H9 (cell line): ENCODE data around the gene SLC27A6. TPM values are rescaled to one million over a fixed set of nuclear protein-coding genes. Genes with fewer than 3 reads are reported as not detected.

Experiments used
- DNase-seq: peaks from one replicate; pipeline ENCODE4 v3.0.0-alpha.2; 2017
- H2AFZ ChIP-seq: one replicate; pipeline ENCODE4 v1.6.1; 2013; ENCODE audit warnings: mild to moderate bottlenecking, low read length, control low read depth, moderate library complexity
- H2AK5ac ChIP-seq: 2 replicates; pipeline ENCODE4 v1.6.1; 2013; ENCODE audit warnings: low read length, control low read depth, mixed read lengths; ENCODE audit not compliant: insufficient read length
- H2BK120ac ChIP-seq: one replicate; pipeline ENCODE4 v1.6.1; 2013; ENCODE audit warnings: low read depth, mild to moderate bottlenecking, low read length, control low read depth, inconsistent platforms; ENCODE audit not compliant: poor library complexity, severe bottlenecking
- H2BK12ac ChIP-seq: 2 replicates; pipeline ENCODE4 v1.6.1; 2013; ENCODE audit warnings: low read length, control low read depth, mixed read lengths, low read depth; ENCODE audit not compliant: insufficient read length
- H2BK15ac ChIP-seq: 2 replicates; pipeline ENCODE4 v1.6.1; 2013; ENCODE audit warnings: low read depth, low read length, control low read depth
- H2BK20ac ChIP-seq: one replicate; pipeline ENCODE4 v1.6.1; 2013; ENCODE audit warnings: low read depth, mild to moderate bottlenecking, low read length, control low read depth, inconsistent platforms; ENCODE audit not compliant: poor library complexity, severe bottlenecking
- H2BK5ac ChIP-seq: 2 replicates; pipeline ENCODE4 v1.6.1; 2013; ENCODE audit warnings: low read length, control low read depth, mixed read lengths; ENCODE audit not compliant: insufficient read length
- H3K14ac ChIP-seq: 2 replicates; pipeline ENCODE4 v1.6.1; 2013; ENCODE audit warnings: low read length, control low read depth; ENCODE audit not compliant: insufficient read depth
- H3K18ac ChIP-seq: 2 replicates; pipeline ENCODE4 v1.6.1; 2013; ENCODE audit warnings: low read depth, mild to moderate bottlenecking, mixed read lengths, low read length, control low read depth; ENCODE audit not compliant: insufficient read length
- H3K23ac ChIP-seq: 2 replicates; pipeline ENCODE4 v1.6.1; 2013; ENCODE audit warnings: low read length, control low read depth, mixed read lengths, low read depth; ENCODE audit not compliant: insufficient read length
- H3K23me2 ChIP-seq: 2 replicates; pipeline ENCODE4 v1.6.1; 2013; ENCODE audit warnings: low read depth, mild to moderate bottlenecking, mixed read lengths, low read length, control low read depth; ENCODE audit not compliant: insufficient read length, poor library complexity, severe bottlenecking
- H3K27ac ChIP-seq: 2 replicates; pipeline ENCODE4 v1.5.1; 2013; ENCODE audit warnings: low read length, control low read depth, mixed read lengths, low read depth; ENCODE audit not compliant: insufficient read length
- H3K27me3 ChIP-seq: 2 replicates; pipeline ENCODE4 v1.6.1; 2013; ENCODE audit warnings: low read length, control low read depth, inconsistent platforms; ENCODE audit not compliant: insufficient read depth
- H3K4ac ChIP-seq: 2 replicates; pipeline ENCODE4 v1.6.1; 2013; ENCODE audit warnings: low read depth, mild to moderate bottlenecking, control low read depth, inconsistent platforms, low read length, moderate library complexity
- H3K4me1 ChIP-seq: 2 replicates; pipeline ENCODE4 v1.6.1; 2013; ENCODE audit warnings: low read length, control low read depth, inconsistent platforms; ENCODE audit not compliant: insufficient read depth
- H3K4me2 ChIP-seq: 2 replicates; pipeline ENCODE4 v1.6.1; 2013; ENCODE audit warnings: low read length, control low read depth, mixed read lengths; ENCODE audit not compliant: insufficient read length, insufficient read depth
- H3K56ac ChIP-seq: 2 replicates; pipeline ENCODE4 v1.6.1; 2013; ENCODE audit warnings: low read depth, mild to moderate bottlenecking, mixed read lengths, low read length, control low read depth; ENCODE audit not compliant: insufficient read length
- H3K79me1 ChIP-seq: 2 replicates; pipeline ENCODE4 v1.6.1; 2013; ENCODE audit warnings: low read depth, mild to moderate bottlenecking, moderate library complexity, low read length, control low read depth, inconsistent platforms; ENCODE audit not compliant: insufficient read depth, poor library complexity, severe bottlenecking
- H3K79me2 ChIP-seq: 2 replicates; pipeline ENCODE4 v1.6.1; 2013; ENCODE audit warnings: low read length, control low read depth, inconsistent platforms; ENCODE audit not compliant: insufficient read depth
- H3K9ac ChIP-seq: 2 replicates; pipeline ENCODE4 v1.6.1; 2013; ENCODE audit warnings: low read length, control low read depth, mixed read lengths; ENCODE audit not compliant: insufficient read length; ENCODE audit errors: extremely low read depth
- H3K9me3 ChIP-seq: one replicate; pipeline ENCODE4 v1.6.1; 2013; ENCODE audit warnings: low read depth, low read length, inconsistent platforms; ENCODE audit not compliant: control insufficient read depth
- H3T11ph ChIP-seq: one replicate; pipeline ENCODE4 v1.6.1; 2013; ENCODE audit warnings: mild to moderate bottlenecking, low read length, control low read depth, inconsistent platforms
- H4K20me1 ChIP-seq: one replicate; pipeline ENCODE4 v1.6.1; 2013; ENCODE audit not compliant: control insufficient read depth, insufficient read length, insufficient read depth
- H4K5ac ChIP-seq: 2 replicates; pipeline ENCODE4 v1.6.1; 2013; ENCODE audit warnings: low read depth, mild to moderate bottlenecking, mixed read lengths, low read length, control low read depth; ENCODE audit not compliant: insufficient read length
- H4K8ac ChIP-seq: replicated peaks from 2 replicates; pipeline ENCODE4 v1.6.1; 2013; ENCODE audit warnings: low read length, control low read depth, mixed read lengths, low read depth; ENCODE audit not compliant: insufficient read length
- H4K91ac ChIP-seq: 2 replicates; pipeline ENCODE4 v1.6.1; 2013; ENCODE audit warnings: low read depth, mild to moderate bottlenecking, moderate library complexity, mixed read lengths, low read length, control low read depth; ENCODE audit not compliant: insufficient read length
- H3K27ac Mint-ChIP-seq, 3 experiments: 2 replicates in 2 of 3; 3 replicates in 1 of 3; pipeline ENCODE4 v1.8.0; 2020 to 2021; ENCODE audit warnings: mixed read lengths in 3 of 3, mild to moderate bottlenecking in 1 of 3, moderate library complexity in 1 of 3
- H3K27me3 Mint-ChIP-seq: 2 replicates; pipeline ENCODE4 v1.8.0; 2021; ENCODE audit warnings: low read depth, mild to moderate bottlenecking, moderate library complexity, mixed read lengths
- H3K36me3 Mint-ChIP-seq, 3 experiments: 2 replicates in 2 of 3; 3 replicates in 1 of 3; pipeline ENCODE4 v1.8.0; 2020 to 2021; ENCODE audit warnings: low read depth in 3 of 3, mixed read lengths in 3 of 3; ENCODE audit not compliant: insufficient read depth in 1 of 3
- H3K4me1 Mint-ChIP-seq, 2 experiments: 2 replicates each; pipeline ENCODE4 v1.8.0; 2020; ENCODE audit warnings: mixed read lengths in 2 of 2
- H3K4me3 Mint-ChIP-seq, 2 experiments: 2 replicates in 1 of 2; 3 replicates in 1 of 2; pipeline ENCODE4 v1.8.0; 2020 to 2021; ENCODE audit warnings: mild to moderate bottlenecking in 2 of 2, mixed read lengths in 2 of 2, moderate library complexity in 1 of 2
- H3K9me3 Mint-ChIP-seq, 2 experiments: 2 replicates in 1 of 2; 3 replicates in 1 of 2; pipeline ENCODE4 v1.8.0; 2020; ENCODE audit warnings: mild to moderate bottlenecking in 2 of 2, mixed read lengths in 2 of 2, moderate library complexity in 1 of 2
- CTCF ChIP-seq: fragments of 200-600 bp; sonication (generic); conservative IDR thresholded peaks from 3 replicates; pipeline ENCODE4 v1.8.0; 2021; ENCODE audit warnings: antibody characterized with exemption, mild to moderate bottlenecking
- WGBS: extraction: QIAGEN DNeasy Blood & Tissue Kit; methylation state at CpG from one replicate; pipeline ENCODE4 v1.1.7; 2013; ENCODE audit warnings: missing lambda C conversion rate, low lambda C conversion rate, mixed read lengths; ENCODE audit not compliant: insufficient read length; ENCODE audit errors: extremely low coverage; 5-methylcytosine and 5-hydroxymethylcytosine counted together
- total RNA-seq: library from RNA; stranded (reverse); gene quantifications from 2 replicates; pipeline ENCODE4 v1.2.1, GENCODE V29; 2021

The SLC27A6 gene
- total RNA-seq, 1 experiment from 2014 or later = 3.0 TPM

GRCh38 chr5:128979761-128980160, 14.5 kb downstream of the SLC27A6 start:
- no peak for DNase-seq
- H3K4me1 Mint-ChIP-seq = peaks cover 8 to 11% of the 10 kb centered on the region in 2 experiments
- Histone ChIP-seq H4K20me1 (no peaks in the 10 kb centered on the region), H3K23me2 (no peaks in the 10 kb centered on the region), H3K27me3 (no peaks in the 10 kb centered on the region), H3T11ph (no peak overlapping the region), H2BK12ac (no peak overlapping the region), H3K56ac (no peak overlapping the region), H3K18ac (no peak overlapping the region), H3K27ac (no peak overlapping the region), H2AK5ac (no peak overlapping the region), H3K79me1 (no peaks in the 10 kb centered on the region), H3K79me2 (no peaks in the 10 kb centered on the region), H3K4me1 (peaks cover 3% of the 10 kb centered on the region; the same call in 1 of the 2 replicates), H3K9ac (no peak overlapping the region), H2BK120ac (no peak overlapping the region), H4K91ac (no peak overlapping the region), H3K4ac (no peak overlapping the region), H3K23ac (no peak overlapping the region), H3K9me3 (no peaks in the 10 kb centered on the region), H3K14ac (no peak overlapping the region), H2AFZ (no peak overlapping the region), H4K5ac (no peak overlapping the region), H2BK20ac (no peak overlapping the region), H2BK15ac (no peak overlapping the region), H3K4me2 (no peak overlapping the region), H2BK5ac (no peak overlapping the region), H4K8ac (no peak overlapping the region)
- no peaks in the 10 kb centered on the region for H3K36me3 Mint-ChIP-seq
- no peaks in the 10 kb centered on the region; the same call in 1 of the 2 replicates for H3K27me3 Mint-ChIP-seq
- H3K27ac Mint-ChIP-seq = no peak overlapping the region
- no peak overlapping the region for H3K4me3 Mint-ChIP-seq
- H3K9me3 Mint-ChIP-seq = no peaks in the 10 kb centered on the region
- no CpG with 5 or more reads among the region's 1 CpG for whole genome bisulfite sequencing
- TF ChIP-seq CTCF = no peak
